HepG2 (cell line): ENCODE data around the gene EEF1AKMT1. TPM values are rescaled to one million over a fixed set of nuclear protein-coding genes. Genes with fewer than 3 reads are reported as not detected.

Source experiments
- DPF2 ChIP-seq: sonication (generic); formaldehyde crosslinking; IDR thresholded peaks from 2 replicates; pipeline ENCODE4 v1.4.0; 2020; ENCODE audit warnings: mild to moderate bottlenecking, low read depth, missing genetic modification reagents, borderline replicate concordance
- DRAP1 ChIP-seq: IDR thresholded peaks from 2 replicates; pipeline ENCODE4 v1.6.1; 2016; ENCODE audit warnings: missing genetic modification reagents, missing compliant biosample characterization
- FOXK1 ChIP-seq: sonication (generic); formaldehyde crosslinking; IDR thresholded peaks from 2 replicates; pipeline ENCODE4 v1.4.0; 2020; ENCODE audit warnings: low read depth, missing genetic modification reagents, borderline replicate concordance
- HMG20A ChIP-seq: IDR thresholded peaks from 2 replicates; pipeline ENCODE4 v1.6.1; 2016; ENCODE audit warnings: borderline replicate concordance
- MBD4 ChIP-seq: IDR thresholded peaks from 2 replicates; pipeline ENCODE4 v1.6.1; 2012; ENCODE audit warnings: low read length, inconsistent platforms, borderline replicate concordance
- NFAT5 ChIP-seq: sonication (generic); formaldehyde crosslinking; IDR thresholded peaks from 2 replicates; pipeline ENCODE4 v1.4.0; 2020; ENCODE audit warnings: missing genetic modification reagents
- RAD21 ChIP-seq: fragments of 450-650 bp; formaldehyde crosslinking; IDR thresholded peaks from 2 replicates; pipeline ENCODE4 v1.5.0; 2020; ENCODE audit warnings: mild to moderate bottlenecking
- SMYD3 ChIP-seq: sonication (generic); formaldehyde crosslinking; IDR thresholded peaks from 2 replicates; pipeline ENCODE4 v1.8.1; 2023; ENCODE audit warnings: mild to moderate bottlenecking, missing genetic modification reagents
- STAG1 ChIP-seq: sonication (generic); formaldehyde crosslinking; IDR thresholded peaks from 2 replicates; pipeline ENCODE4 v1.4.0; 2020; ENCODE audit warnings: missing genetic modification reagents
- YY1 ChIP-seq: IDR thresholded peaks from 2 replicates; pipeline ENCODE4 v1.6.1; 2011; ENCODE audit warnings: low read length, low read depth, moderate library complexity, mild to moderate bottlenecking; ENCODE audit not compliant: insufficient read depth, insufficient replicate concordance
- ZBTB26 ChIP-seq: IDR thresholded peaks from 2 replicates; pipeline ENCODE4 v1.6.1; 2016; ENCODE audit warnings: missing compliant biosample characterization, missing genetic modification reagents, borderline replicate concordance
- ZBTB7B ChIP-seq: sonication (generic); formaldehyde crosslinking; IDR thresholded peaks from 2 replicates; pipeline ENCODE4 v1.4.0; 2020; ENCODE audit warnings: missing genetic modification reagents
- ZNF281 ChIP-seq: sonication (generic); formaldehyde crosslinking; IDR thresholded peaks from 2 replicates; pipeline ENCODE4 v1.4.0; 2020; ENCODE audit warnings: missing genetic modification reagents, borderline replicate concordance
- ZNF3 ChIP-seq: IDR thresholded peaks from 2 replicates; pipeline ENCODE4 v1.7.0; 2017; ENCODE audit warnings: inconsistent platforms
- ZNF513 ChIP-seq: sonication (generic); formaldehyde crosslinking; conservative IDR thresholded peaks from 2 replicates; pipeline ENCODE4 v1.5.0; 2020; ENCODE audit warnings: missing genetic modification reagents
- ZNF788 ChIP-seq: sonication (generic); formaldehyde crosslinking; IDR thresholded peaks from 2 replicates; pipeline ENCODE4 v1.5.0; 2020; ENCODE audit warnings: mild to moderate bottlenecking, missing genetic modification reagents, borderline replicate concordance
- ZNF790 ChIP-seq: sonication (generic); formaldehyde crosslinking; IDR thresholded peaks from 2 replicates; pipeline ENCODE4 v1.8.0; 2022; ENCODE audit warnings: missing genetic modification reagents, mild to moderate bottlenecking, borderline replicate concordance
- ZSCAN12 ChIP-seq: sonication (generic); formaldehyde crosslinking; IDR thresholded peaks from 2 replicates; pipeline ENCODE4 v1.9.0; 2021; ENCODE audit warnings: mild to moderate bottlenecking, missing genetic modification reagents
- polyA plus RNA-seq, 8 experiments: library from polyadenylated mRNA; depleted of rRNA in 3 of 8; stranded (reverse) in 7 of 8; unstranded in 1 of 8; fragments of >200 nt; fragmentation: Illumina TruSeq in 4 of 8; extraction: Trizol in 4 of 8; gene quantifications; 2 replicates each; pipeline versions ENCODE4 v1.2.1 to v1.2.3, GENCODE V29; 2011 to 2016; ENCODE audit warnings: low read depth in 4 of 8, missing spikeins in 1 of 8, mixed read lengths in 1 of 8; ENCODE audit not compliant: insufficient read depth in 1 of 8
- total RNA-seq, 5 experiments: library from RNA; depleted of rRNA; stranded (reverse); fragments of >200 nt; fragmentation: Illumina TruSeq; extraction: Trizol; gene quantifications; 2 replicates each; pipeline ENCODE4 v1.2.3, GENCODE V29; 2016; ENCODE audit warnings: low read depth in 1 of 5

EEF1AKMT1 gene
- total and polyA plus RNA-seq, 2 of the 13 experiments (the other 11 are each of a cell fraction or from before 2014, with no cell fraction given) = 6.0 to 16.1 TPM

- TF ChIP-seq NFAT5 (CRISPR knock-in tag) (no peak), FOXK1 (CRISPR knock-in tag) (no peak), HMG20A (CRISPR knock-in tag) (no peak), ZNF790 (no peak), DRAP1 (CRISPR knock-in tag) (no peak), YY1 (peak; percentile 60), SMYD3 (CRISPR knock-in tag) (no peak), MBD4 (no peak), ZBTB26 (CRISPR knock-in tag) (no peak), ZNF788 (CRISPR knock-in tag) (no peak), ZNF3 (CRISPR knock-in tag) (no peak), RAD21 (CRISPR knock-in tag) (peak; percentile 70), STAG1 (CRISPR knock-in tag) (peak; percentile 21; the same call in 1 of the 2 replicates), ZSCAN12 (CRISPR knock-in tag) (0 out of 2 replicates have a peak, but pooled peaks have one; percentile 23), ZBTB7B (CRISPR knock-in tag) (no peak), ZNF281 (CRISPR knock-in tag) (no peak), DPF2 (CRISPR knock-in tag) (no peak), ZNF513 (no peak)
These were observed 69.8 kb downstream of the EEF1AKMT1 start (continued) for GRCh38 chr13:20703780-20704458.
